Astrocyte of the cerebellum (primary cell): ENCODE data around the gene SRRM5.
A peak's percentile ranks its signal among the peaks of the same experiment; 100 is the strongest.

Source experiments
- DNase-seq: peaks from one replicate; pipeline ENCODE4 v3.0.0-alpha.2; 2011; ENCODE audit warnings: low read depth
- H3K4me3 ChIP-seq: 2 replicates; pipeline ENCODE4 v1.5.1; 2011; ENCODE audit warnings: mild to moderate bottlenecking, low read depth, low read length, moderate library complexity
- CTCF ChIP-seq: IDR thresholded peaks from 2 replicates; pipeline ENCODE4 v1.5.1; 2012; ENCODE audit warnings: low read length, low read depth, moderate library complexity, mild to moderate bottlenecking; ENCODE audit errors: missing control alignments
- in situ Hi-C: cut with HindIII; loops from 2 replicates; pipeline ENCODE4 v1.10.0; 2017; ENCODE audit warnings: low sequenced_read_pairs

Gene SRRM5

GRCh38 chr19:43589678-43590077 lies 22.2 kb upstream of the SRRM5 start:
- in situ Hi-C loops = no loop called here
- TF ChIP-seq CTCF = no peak
- no peak for DNase-seq
- H3K4me3 ChIP-seq = no peak overlapping the region

GRCh38 chr19:43591904-43592772 lies 19.8 kb upstream of the SRRM5 start:
- no peak for TF ChIP-seq CTCF
- in situ Hi-C loops = no loop called here
- no peak for DNase-seq
- no peak overlapping the region for H3K4me3 ChIP-seq

GRCh38 chr19:43592800-43593350 lies 19.0 kb upstream of the SRRM5 start:
- TF ChIP-seq CTCF = no peak
- DNase-seq = no peak
- in situ Hi-C loops = no loop called here
- H3K4me3 ChIP-seq = no peak overlapping the region

GRCh38 chr19:43594081-43594697 lies 17.7 kb upstream of the SRRM5 start:
- TF ChIP-seq CTCF = no peak
- in situ Hi-C loops = no loop called here

GRCh38 chr19:43594710-43595604 lies 16.9 kb upstream of the SRRM5 start:
- DNase-seq = peak; percentile 24
- in situ Hi-C loops = loop anchor here (5.0 kb wide), 1 partner anchor 38 kb away; no protein-coding TSS in a partner anchor
- H3K4me3 ChIP-seq = peak overlapping the region; percentile 63
- peak; percentile 90 for TF ChIP-seq CTCF

More at GRCh38 chr19:43594081-43594697, 17.7 kb upstream of the SRRM5 start:
- H3K4me3 ChIP-seq = peak overlapping the region; percentile 63
- no peak for DNase-seq

GRCh38 chr19:43595605-43595998 lies 16.3 kb upstream of the SRRM5 start:
- H3K4me3 ChIP-seq = peak overlapping the region; percentile 63
- no peak for TF ChIP-seq CTCF
- in situ Hi-C loops = loop anchor here (5.0 kb wide), 1 partner anchor 38 kb away; no protein-coding TSS in a partner anchor
- DNase-seq = no peak
